Activated T-cell treated with anti-CD3 and anti-CD28 coated beads, Interleukin-2, amount 50 U/mL, for 24 hours (primary cell): ENCODE data around the gene TMED3.

ENCODE experiments used
- DNase-seq: peaks from one replicate; pipeline ENCODE4 v3.0.0-alpha.2; 2020
- H3K27ac Mint-ChIP-seq: 2 replicates; pipeline ENCODE4 v1.8.0; 2020; ENCODE audit warnings: mild to moderate bottlenecking, mixed read lengths
- H3K27me3 Mint-ChIP-seq: 2 replicates; pipeline ENCODE4 v1.8.0; 2020; ENCODE audit warnings: mixed read lengths
- H3K36me3 Mint-ChIP-seq: 2 replicates; pipeline ENCODE4 v1.8.0; 2020; ENCODE audit warnings: low read depth, mixed read lengths
- H3K4me1 Mint-ChIP-seq: 2 replicates; pipeline ENCODE4 v1.8.0; 2020; ENCODE audit warnings: low read depth, mixed read lengths
- H3K4me3 Mint-ChIP-seq: 2 replicates; pipeline ENCODE4 v1.8.0; 2020; ENCODE audit warnings: mild to moderate bottlenecking, moderate library complexity, mixed read lengths
- H3K9me3 Mint-ChIP-seq: 2 replicates; pipeline ENCODE4 v1.8.0; 2020; ENCODE audit warnings: mixed read lengths

The TMED3 gene

DNA sequence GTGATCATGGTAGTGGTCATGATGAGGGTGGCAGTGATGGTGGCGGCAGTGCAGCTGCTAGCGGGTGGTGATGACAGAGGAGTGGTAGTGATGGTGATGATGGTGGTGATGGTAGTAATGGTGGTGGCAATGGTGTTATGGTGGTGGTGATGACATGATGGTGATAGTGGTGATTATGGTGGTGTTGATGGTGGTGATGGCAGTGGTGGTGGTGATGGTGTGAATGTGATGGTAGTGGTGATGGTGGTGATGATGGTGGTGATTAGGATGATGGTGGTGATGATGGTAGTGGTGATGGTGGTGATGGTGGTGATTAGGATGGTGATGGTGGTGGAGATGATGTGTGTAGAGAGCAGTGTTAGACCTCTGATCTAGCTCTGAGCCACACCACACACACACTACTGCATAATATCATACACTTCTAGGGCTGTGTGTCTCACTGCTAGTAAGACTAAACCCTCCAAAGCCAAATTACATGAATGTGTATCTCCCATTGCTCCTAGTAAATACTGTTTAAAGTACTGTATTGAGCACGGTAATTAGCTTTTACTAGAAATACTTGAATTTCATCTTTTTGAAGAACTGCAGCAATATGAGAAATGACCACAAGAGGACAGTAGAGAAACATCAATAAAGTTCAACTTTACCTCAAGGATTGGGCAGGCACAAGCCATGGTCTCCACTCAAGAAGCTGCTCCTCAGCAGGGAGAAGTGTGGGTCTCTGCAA is 28.8 kb downstream of the TMED3 start:
- Mint-ChIP-seq H3K4me1 (no peaks in the 10 kb centered on the region), H3K27ac (no peak overlapping the region), H3K27me3 (no peaks in the 10 kb centered on the region), H3K9me3 (no peaks in the 10 kb centered on the region), H3K36me3 (no peaks in the 10 kb centered on the region), H3K4me3 (no peak overlapping the region)
- DNase-seq: no peak

- Mint-ChIP-seq H3K9me3 (no peaks in the 10 kb centered on the region), H3K27ac (no peak overlapping the region), H3K4me1 (no peaks in the 10 kb centered on the region), H3K27me3 (no peaks in the 10 kb centered on the region), H3K4me3 (no peak overlapping the region), H3K36me3 (peaks cover 1% of the 10 kb centered on the region)
- DNase-seq: no peak
Measured at GRCh38 chr15:79340315-79340602, 29.3 kb downstream of the TMED3 start.

- Mint-ChIP-seq H3K4me1 (no peaks in the 10 kb centered on the region), H3K4me3 (no peak overlapping the region), H3K27ac (no peak overlapping the region), H3K36me3 (peaks cover 3% of the 10 kb centered on the region), H3K9me3 (no peaks in the 10 kb centered on the region), H3K27me3 (no peaks in the 10 kb centered on the region)
- no peak for DNase-seq
Measured at GRCh38 chr15:79341396-79341795, 30.5 kb downstream of the TMED3 start.

- Mint-ChIP-seq H3K27me3 (no peaks in the 10 kb centered on the region), H3K4me1 (no peaks in the 10 kb centered on the region), H3K9me3 (no peaks in the 10 kb centered on the region), H3K27ac (no peak overlapping the region), H3K36me3 (peaks cover 3% of the 10 kb centered on the region), H3K4me3 (no peak overlapping the region)
- no peak for DNase-seq
Measured at GRCh38 chr15:79349525-79349924, 38.6 kb downstream of the TMED3 start.

DNA sequence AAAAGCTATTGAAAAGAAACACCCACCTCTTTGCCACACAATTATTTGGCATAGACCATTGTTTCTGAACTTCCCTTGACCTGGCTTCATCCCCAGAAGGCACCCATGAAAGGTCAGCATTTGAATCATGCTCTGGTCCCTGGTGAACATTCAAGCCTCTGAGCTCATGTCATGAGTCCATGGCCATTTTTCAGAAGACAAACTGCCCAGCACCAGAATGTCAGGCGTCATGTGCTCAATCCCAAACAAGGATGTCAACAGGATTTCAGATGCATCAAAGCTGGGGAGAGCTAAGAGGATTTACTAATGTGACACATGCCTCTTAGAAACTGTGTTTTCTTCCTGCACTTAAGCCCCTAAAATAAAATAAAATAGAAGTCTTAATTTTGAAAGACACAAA is 41.3 kb downstream of the TMED3 start:
- Mint-ChIP-seq H3K27ac (no peak overlapping the region), H3K27me3 (no peaks in the 10 kb centered on the region), H3K4me1 (no peaks in the 10 kb centered on the region), H3K36me3 (no peaks in the 10 kb centered on the region), H3K4me3 (no peak overlapping the region), H3K9me3 (no peaks in the 10 kb centered on the region)
- no peak for DNase-seq

GRCh38 chr15:79357566-79357965 is 46.7 kb downstream of the TMED3 start:
- H3K27ac Mint-ChIP-seq: no peak overlapping the region
- no peak for DNase-seq
- H3K36me3 Mint-ChIP-seq: peaks cover 6% of the 10 kb centered on the region
- no peak overlapping the region for H3K4me3 Mint-ChIP-seq
- H3K27me3 Mint-ChIP-seq: no peaks in the 10 kb centered on the region
- no peaks in the 10 kb centered on the region for H3K4me1 Mint-ChIP-seq
- H3K9me3 Mint-ChIP-seq: no peaks in the 10 kb centered on the region

DNA sequence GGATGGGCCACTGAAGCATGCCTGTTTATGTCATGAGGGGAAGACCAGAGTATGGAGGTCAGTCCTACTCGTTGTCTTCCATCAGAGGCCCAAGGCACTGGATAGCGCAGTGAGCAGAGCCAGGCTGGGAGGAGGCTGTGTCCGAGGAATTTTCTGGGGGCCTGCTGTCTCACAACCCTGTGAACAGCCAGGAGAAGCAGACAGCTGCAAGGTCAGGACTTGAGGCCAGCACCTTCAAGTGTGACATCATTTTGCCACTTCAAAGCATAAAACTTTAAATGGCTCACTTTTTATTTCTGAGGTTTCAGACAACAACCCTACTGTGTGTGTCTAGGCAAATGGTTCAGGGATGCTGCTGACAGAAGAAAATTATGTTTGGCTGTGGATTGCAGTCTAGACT is 47.2 kb downstream of the TMED3 start:
- no peak overlapping the region for H3K4me3 Mint-ChIP-seq
- no peak overlapping the region for H3K27ac Mint-ChIP-seq
- no peak for DNase-seq
- peaks cover 6% of the 10 kb centered on the region for H3K36me3 Mint-ChIP-seq
- H3K9me3 Mint-ChIP-seq: no peaks in the 10 kb centered on the region
- H3K4me1 Mint-ChIP-seq: no peaks in the 10 kb centered on the region
- no peaks in the 10 kb centered on the region for H3K27me3 Mint-ChIP-seq

DNA sequence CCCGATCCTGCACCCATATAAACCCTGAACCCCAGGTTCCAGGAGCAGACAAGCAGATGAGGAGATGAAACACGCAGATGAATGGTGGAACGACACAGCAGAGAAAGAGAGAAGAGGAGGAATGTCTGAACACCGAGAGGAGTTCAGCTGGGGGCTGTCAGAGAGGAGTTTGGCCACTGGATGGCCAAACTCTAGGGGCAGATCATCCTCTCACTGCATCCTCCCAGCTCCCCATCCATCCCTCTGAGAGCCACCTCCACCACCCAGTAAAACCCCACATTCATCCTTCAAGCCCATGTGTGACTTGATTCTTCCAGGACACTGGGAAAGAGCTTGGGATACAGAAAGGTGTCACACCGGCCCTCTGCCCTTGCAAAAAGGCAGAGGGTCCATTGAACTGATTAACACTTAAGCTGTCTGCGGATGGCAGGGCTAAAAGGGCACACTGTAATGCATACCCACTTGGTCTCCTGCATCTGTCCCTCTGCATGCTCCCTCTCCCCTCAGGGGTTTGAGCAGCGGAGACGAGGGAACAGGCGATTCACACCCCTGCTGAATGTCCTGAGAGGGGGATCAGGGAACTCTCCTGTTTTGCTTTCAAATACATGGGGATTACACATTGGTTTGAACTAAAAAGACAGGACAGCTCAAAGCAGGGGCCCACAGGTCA is 53.8 kb downstream of the TMED3 start:
- Mint-ChIP-seq H3K9me3 (no peaks in the 10 kb centered on the region), H3K4me1 (no peaks in the 10 kb centered on the region)

DNA sequence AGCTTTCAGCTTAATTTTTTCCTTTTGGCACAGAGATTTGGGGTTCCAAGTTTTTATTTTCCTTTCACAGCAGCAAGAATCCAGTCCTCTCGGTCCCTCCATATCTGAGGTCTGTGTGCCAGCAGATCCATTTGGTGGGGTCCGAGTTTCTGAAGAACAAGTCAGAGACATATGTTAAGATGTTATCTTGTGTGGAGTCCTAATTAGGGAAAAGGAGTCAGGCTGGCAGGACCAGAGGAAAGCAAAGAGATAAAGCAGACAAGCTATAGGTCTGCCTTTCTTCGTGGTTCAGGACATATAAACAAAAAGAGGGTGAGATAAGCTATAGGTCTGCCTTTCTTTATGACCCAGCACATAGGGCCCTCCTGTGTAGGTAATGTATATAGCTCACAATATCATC is 54.9 kb downstream of the TMED3 start:
- H3K4me3 Mint-ChIP-seq: no peak overlapping the region
- H3K27me3 Mint-ChIP-seq: no peaks in the 10 kb centered on the region
- no peak for DNase-seq
- no peak overlapping the region for H3K27ac Mint-ChIP-seq
- H3K36me3 Mint-ChIP-seq: peaks cover 2% of the 10 kb centered on the region
- H3K9me3 Mint-ChIP-seq: no peaks in the 10 kb centered on the region
- no peaks in the 10 kb centered on the region for H3K4me1 Mint-ChIP-seq

More for the DNA sequence above, 53.8 kb downstream of the TMED3 start:
- DNase-seq: no peak
- Mint-ChIP-seq H3K27ac (no peak overlapping the region), H3K27me3 (no peaks in the 10 kb centered on the region), H3K4me3 (no peak overlapping the region), H3K36me3 (peaks cover 6% of the 10 kb centered on the region)

DNA sequence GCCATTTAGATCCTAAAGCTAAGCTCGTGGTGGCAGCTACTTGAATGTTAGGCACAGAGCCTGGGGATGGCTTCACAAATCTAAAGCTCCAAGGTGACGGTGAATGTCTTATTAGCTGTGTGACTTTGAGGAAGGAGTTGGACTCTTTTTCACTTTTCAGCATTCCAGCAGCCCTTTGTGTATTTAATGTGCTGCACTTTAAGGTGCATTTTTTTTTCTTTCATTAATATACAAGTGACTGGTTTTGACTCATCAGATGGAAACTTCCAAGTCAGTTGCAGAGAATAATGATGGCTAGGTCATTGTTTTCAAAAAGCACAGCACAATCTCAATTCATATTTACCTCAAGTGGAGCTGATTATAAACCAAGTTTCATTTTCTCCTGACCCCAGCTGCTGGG is 55.8 kb downstream of the TMED3 start:
- DNase-seq: no peak
- Mint-ChIP-seq H3K27ac (no peak overlapping the region), H3K9me3 (no peaks in the 10 kb centered on the region), H3K36me3 (no peaks in the 10 kb centered on the region), H3K27me3 (no peaks in the 10 kb centered on the region), H3K4me1 (no peaks in the 10 kb centered on the region), H3K4me3 (no peak overlapping the region)

DNA sequence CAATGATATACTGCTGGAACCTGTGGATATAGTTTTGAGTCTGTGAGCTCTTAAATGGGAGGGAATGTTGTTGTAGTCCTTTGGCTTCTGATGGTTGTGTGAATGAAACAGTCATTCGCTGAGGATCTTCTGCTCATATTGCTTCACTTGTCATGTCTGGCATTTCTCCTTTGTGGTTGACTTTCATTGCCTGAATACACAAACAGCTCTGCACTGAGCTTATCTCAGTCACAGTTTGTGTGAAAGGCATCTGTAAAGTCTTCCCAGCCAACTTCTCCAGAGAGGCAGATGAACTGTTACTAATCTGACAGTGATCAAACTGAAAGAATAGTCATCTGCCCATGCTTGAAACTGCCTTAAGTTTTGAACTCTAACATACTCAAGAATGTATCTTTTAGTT is 59.8 kb downstream of the TMED3 start:
- Mint-ChIP-seq H3K36me3 (no peaks in the 10 kb centered on the region), H3K4me3 (no peak overlapping the region), H3K9me3 (no peaks in the 10 kb centered on the region), H3K27me3 (no peaks in the 10 kb centered on the region), H3K27ac (no peak overlapping the region), H3K4me1 (no peaks in the 10 kb centered on the region)
- no peak for DNase-seq

- no peak overlapping the region for H3K27ac Mint-ChIP-seq
- no peaks in the 10 kb centered on the region for H3K4me1 Mint-ChIP-seq
- no peak overlapping the region for H3K4me3 Mint-ChIP-seq
- no peaks in the 10 kb centered on the region for H3K36me3 Mint-ChIP-seq
- DNase-seq: no peak
- no peaks in the 10 kb centered on the region for H3K27me3 Mint-ChIP-seq
- H3K9me3 Mint-ChIP-seq: no peaks in the 10 kb centered on the region
Measured at GRCh38 chr15:79371591-79371990, 60.7 kb downstream of the TMED3 start.

DNA sequence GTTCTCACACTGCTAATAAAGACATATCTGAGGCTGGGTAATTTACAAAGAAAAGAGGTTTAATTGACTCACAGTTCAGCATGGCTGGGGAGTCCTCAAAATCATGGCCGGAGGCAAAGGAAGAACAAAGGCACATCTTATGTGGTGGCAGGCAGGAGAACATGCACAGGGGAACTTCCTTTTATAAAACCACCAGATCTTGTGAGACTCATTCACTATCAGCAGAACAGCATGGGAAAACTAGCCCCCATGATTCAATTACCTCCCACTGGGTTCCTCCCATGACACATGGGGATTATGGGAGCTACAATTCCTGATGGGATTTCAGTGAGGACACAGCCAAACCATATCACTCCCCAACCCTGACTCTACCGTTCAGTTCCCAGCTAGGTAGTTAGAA is 61.5 kb downstream of the TMED3 start:
- Mint-ChIP-seq H3K9me3 (no peaks in the 10 kb centered on the region), H3K36me3 (no peaks in the 10 kb centered on the region), H3K4me1 (no peaks in the 10 kb centered on the region), H3K27ac (no peak overlapping the region), H3K4me3 (no peak overlapping the region), H3K27me3 (no peaks in the 10 kb centered on the region)
- DNase-seq: no peak
